GF-D8 (cell line): ENCODE results near the gene SDHA.
"Not testable (repeated sequence)": the region's sequence is repeated elsewhere in the genome, so short reads cannot be mapped to it uniquely, and the experiment has no call there.

Source experiments
- DNase-seq: peaks from one replicate; lab custom pipeline; 2025; lab: John Stamatoyannopoulos, UW

Gene SDHA

GRCh38 chr5:198516-199196 lies 19.5 kb upstream of the SDHA start:
- no peak for DNase-seq

- no peak for DNase-seq
Observed at GRCh38 chr5:199197-199949, 18.7 kb upstream of the SDHA start.

DNA sequence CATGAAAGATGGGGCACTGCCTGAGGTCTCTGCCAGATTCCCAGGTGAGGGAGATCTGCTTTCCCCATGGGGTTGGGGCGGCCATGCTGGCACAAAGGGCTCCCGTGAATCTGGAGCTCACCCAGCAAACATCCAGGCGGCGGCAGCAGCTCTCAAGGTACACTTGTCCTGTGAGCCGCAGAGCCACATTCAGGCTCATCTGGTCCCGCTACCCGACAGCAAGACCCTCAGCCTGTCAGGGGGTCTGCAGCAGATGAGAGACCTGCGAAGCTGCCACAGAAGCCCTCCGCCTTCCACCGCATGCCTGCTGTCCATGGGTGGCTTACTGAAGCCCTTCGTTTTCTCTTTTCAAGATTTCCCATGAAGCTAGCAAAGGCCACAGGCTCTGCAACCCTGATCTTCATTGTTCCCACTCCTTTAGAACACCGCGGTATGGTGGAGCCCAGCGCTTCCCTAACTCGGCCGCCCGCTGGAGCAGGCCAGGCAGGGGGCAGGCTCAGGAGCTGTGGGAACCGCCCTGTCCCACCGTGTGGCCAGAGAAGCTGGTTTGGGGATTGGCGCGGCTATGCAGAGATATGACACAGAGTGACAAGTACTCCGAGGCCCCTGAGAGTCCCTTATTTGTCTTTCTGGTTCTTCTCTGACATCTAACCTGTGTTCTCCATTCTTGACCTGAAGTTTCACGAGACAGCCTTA lies 18.0 kb upstream of the SDHA start:
- no peak for DNase-seq

DNA sequence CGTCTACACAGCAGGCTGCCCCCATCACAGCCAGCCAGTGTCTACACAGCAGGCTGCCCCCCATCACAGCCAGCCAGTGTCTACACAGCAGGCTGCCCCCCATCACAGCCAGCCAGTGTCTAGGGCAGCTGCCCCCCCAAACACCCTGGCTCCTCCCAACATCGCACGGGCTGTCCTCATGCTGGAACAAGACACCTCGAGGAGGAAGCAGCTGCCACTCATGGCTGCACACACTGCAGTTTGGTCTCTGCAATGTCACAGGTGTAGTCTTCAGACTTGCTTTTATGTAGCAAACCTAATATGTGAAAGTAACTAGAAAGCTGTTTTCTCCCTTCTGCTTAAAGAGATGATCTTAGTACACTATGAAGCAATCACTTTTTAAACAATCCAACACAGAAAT lies 17.1 kb upstream of the SDHA start:
- no peak for DNase-seq

GRCh38 chr5:201672-202071 lies 16.4 kb upstream of the SDHA start:
- no peak for DNase-seq

- no peak for DNase-seq
Observed at GRCh38 chr5:203246-203930, 14.7 kb upstream of the SDHA start.

DNA sequence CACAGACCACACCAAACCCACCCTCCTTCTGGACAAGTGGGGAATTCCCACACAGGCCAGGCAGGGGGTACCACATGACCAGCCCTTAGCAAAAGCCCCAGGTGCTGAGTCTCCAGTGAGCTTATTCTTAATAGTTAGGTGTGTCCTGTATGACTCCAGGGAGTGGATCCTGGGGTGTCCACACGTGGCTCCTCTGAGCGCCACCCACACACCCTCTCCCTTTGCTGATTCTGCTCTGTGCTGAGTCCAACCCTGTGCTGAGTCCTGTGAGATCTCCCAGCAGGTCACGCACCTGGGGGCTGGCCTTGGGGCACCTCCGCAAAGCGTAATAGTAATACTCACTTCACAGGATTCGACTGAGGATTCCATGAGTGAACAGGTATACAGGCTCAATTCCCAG lies 14.1 kb upstream of the SDHA start:
- DNase-seq = no peak

GRCh38 chr5:204462-204861 lies 13.7 kb upstream of the SDHA start:
- DNase-seq = no peak

- no peak for DNase-seq
Observed at GRCh38 chr5:204966-205670, 13.0 kb upstream of the SDHA start.

GRCh38 chr5:206406-206805 lies 11.7 kb upstream of the SDHA start:
- DNase-seq = no peak

- DNase-seq = no peak
Observed at GRCh38 chr5:206927-207536, 11.1 kb upstream of the SDHA start.

DNA sequence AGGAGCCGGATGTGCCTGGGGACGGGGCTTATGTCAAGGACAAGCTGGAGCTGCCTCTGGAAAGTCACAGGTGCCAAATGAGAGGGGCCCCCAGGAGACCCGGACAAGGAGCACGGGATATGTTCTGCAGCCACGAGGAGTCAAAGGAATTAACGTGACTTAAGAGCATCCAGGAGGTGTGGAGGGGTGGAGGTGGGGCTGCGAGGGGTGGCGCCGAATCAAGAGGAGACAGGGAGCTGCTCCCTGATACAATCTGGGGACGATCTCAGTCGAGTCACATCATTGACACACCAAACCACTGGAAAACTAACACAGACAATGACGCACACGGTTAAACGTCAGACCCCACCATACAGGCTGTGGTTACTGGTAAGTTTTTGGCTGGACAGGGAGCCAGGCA lies 10.5 kb upstream of the SDHA start:
- DNase-seq = no peak

GRCh38 chr5:208449-209114 lies 9.5 kb upstream of the SDHA start:
- no peak for DNase-seq

DNA sequence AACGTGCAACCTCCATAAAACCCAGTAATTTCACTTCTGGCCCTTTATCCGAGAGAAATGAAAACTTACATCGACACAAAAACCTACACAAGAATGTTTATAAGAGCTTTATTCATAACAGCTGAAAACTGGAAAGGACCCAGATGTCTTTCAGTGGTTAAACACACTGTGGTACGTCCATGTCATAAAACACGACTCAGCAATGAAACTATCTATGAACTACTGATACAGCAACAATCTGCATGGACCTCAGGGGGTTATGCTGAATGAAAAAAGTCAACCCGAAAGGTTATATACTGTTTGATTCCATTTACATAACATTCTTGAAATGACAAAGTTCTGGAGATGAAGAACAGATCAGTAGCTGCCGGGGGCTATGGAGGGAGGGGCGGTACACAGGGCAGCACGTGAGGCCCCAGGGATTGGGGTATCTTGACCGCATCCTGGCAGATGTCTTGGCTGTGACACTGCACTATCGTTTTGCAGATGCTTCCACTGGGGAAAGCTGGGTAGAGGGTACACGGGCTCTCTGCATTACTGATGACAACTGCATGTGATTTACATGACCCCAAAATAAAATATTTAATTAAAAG lies 4.2 kb upstream of the SDHA start:
- no peak for DNase-seq

GRCh38 chr5:215256-215655 lies 2.9 kb upstream of the SDHA start:
- not testable (repeated sequence) for DNase-seq

DNA sequence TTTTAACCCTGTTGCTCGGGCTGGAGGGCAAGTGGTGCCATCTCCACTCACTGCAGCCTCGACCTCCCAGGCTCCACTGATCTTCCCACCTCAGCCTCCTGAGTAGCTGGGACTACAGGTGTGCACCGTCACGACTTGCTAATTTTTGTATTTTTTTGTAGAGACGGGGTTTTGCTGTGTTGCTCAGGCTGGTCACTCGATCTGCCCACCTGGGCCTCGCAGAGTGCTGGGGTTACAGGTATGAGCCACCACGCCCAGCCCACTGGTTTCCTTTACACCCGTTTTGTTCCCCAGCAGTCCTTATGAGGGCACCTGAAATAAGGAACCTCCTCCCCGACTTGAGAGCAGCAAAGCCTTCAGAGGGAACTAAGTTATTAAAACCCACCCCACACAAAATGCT lies 2.0 kb upstream of the SDHA start:
- not testable (repeated sequence) for DNase-seq

DNA sequence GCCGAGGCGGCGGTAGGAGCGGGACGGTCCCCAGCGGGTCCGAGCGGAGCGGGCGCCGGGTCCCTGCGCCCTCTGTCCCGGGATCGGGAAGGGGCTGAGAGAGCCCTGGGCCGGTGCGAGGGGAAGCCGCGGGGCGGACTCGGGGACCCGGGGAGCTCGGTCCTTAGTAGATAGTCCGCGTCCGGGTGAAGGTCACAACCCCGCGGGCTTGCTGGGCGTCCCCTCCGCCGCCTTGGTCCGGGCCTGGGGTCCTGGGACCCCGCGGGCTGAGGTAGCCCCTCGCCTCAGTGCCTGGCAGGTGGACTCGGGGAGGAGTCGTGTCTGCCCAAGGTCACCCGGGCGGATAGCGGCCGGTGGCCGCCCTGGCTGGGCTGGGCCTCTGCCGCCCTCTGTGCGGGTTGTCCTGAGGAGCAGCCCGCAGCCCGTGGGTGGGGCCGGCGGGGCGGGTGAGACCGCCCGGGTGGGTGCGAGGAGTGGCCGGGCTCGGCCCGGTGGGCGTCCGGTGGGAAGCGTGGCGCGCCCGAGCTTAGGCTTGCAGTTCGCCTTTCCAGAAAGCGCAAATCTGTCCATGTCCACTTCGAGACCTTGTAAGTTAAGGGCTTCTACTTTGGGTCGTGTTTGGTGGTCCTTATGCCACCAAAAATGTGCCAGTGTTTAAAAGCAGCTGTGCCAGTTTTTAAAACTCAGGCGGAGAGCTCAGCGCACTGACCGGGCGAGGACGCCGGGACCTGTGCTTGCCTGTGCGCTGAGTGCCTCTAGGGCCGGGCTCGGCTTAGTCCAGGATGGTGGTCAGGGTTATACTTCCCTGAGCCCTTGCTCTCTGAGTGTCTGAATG lies 554 bp downstream of the SDHA start:
- no peak for DNase-seq

DNA sequence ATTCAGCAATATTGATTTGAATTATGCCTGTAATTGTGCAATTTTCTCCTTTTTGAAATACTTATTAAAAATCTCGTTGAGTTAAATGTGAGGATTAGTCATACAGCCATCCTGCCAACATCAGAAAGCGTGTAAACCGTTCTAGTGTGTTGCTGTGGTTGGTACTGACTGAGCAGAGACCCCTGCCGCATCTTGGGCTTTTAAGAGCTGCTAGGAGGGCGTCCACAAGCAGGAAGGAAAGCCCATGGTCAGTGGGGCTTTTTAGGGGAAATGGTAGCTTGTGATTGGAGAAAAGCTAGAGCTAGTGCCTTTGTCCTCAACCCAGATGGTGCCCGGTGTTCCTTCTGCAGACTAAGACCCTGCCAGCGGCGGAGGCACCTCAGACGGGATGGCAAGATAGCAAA lies 1.3 kb downstream of the SDHA start:
- DNase-seq = no peak

GRCh38 chr5:219991-220390 lies 1.9 kb downstream of the SDHA start:
- no peak for DNase-seq
